ENCODE measurements around the gene SPATA4.
"Not testable (repeated sequence)": the region's sequence is repeated elsewhere in the genome, so short reads cannot be mapped to it uniquely, and the experiment has no call there.

Gene SPATA4

GRCh38 chr4:176212351-176212750 is 17.0 kb upstream of the SPATA4 start:
- H3K36me3 ChIP-seq (ENCODE audit: control insufficient read depth, insufficient read depth, low read length); H3K9me3 ChIP-seq (ENCODE audit: control insufficient read depth, low read length); H3K27me3 ChIP-seq (ENCODE audit: control insufficient read depth, insufficient read depth, low read length); H3K4me3 ChIP-seq (ENCODE audit: low read length); H3K9ac ChIP-seq (ENCODE audit: low read length); H3K4me1 ChIP-seq (ENCODE audit: control insufficient read depth, insufficient read depth, low read length): not testable (repeated sequence)

DNA sequence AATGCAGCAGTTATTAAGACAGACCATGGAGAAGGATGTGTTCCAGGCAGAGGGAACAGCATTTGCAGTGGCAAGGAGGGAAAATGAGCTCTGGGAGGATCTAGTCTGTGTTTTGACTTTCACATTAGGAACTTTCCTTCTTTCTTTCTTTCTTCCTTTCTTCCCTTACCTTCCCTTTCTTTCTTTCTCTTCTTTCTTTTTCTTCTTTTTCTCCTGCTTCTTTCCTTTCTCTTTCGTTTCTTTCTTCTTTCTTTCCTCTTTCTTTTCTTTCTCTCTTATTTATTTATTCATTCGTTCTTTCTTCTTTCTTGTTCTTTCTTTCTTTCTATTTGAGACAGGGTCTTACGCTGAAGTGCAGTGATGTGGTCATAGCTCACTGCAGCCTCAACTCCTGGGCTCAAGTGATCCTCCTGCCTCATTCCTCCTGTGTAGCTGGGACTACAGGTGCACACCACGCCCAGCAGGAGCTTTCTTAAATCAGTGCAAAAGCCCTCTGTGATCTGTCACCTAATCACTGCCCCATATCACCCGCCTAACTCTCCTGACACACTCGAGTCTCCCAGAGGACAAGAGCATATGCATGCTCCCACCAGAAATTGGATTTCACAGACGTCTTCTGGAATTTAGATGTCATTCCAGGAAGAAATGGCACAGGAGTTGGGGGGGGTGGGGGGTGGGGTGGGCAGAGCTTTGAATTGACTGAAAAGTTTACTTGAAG is 15.4 kb upstream of the SPATA4 start:
- H3K4me3 ChIP-seq (ENCODE audit: low read length) = no peak overlapping the region
- H3K4me1 ChIP-seq (ENCODE audit: control insufficient read depth, insufficient read depth, low read length) = no peaks in the 10 kb centered on the region
- H3K27me3 ChIP-seq (ENCODE audit: control insufficient read depth, insufficient read depth, low read length) = no peaks in the 10 kb centered on the region
- H3K9ac ChIP-seq (ENCODE audit: low read length) = no peak overlapping the region
- H3K36me3 ChIP-seq (ENCODE audit: control insufficient read depth, insufficient read depth, low read length) = no peaks in the 10 kb centered on the region
- no peaks in the 10 kb centered on the region for H3K9me3 ChIP-seq (ENCODE audit: control insufficient read depth, low read length)

DNA sequence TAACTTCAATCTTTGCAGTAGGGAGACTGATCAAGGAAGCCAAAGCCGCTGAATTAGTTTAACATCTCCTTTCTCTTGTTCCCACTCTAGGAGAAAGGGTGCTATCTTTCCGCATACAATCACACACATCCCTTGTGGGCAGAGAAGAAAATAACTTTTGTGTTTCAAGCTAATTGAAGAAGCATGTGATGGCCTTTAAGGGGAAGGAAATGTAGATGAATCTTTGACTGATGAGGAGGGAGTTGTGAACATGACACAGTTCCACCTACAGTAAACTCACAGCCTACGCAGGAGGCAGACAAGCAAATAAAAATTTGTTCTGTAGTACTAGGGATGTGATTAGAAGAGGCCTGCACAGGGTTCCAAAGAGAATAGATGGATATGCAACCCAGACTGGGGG is 14.7 kb upstream of the SPATA4 start:
- Histone ChIP-seq H3K36me3 (ENCODE audit: control insufficient read depth, insufficient read depth, low read length) (no peaks in the 10 kb centered on the region), H3K9ac (ENCODE audit: low read length) (no peak overlapping the region), H3K27me3 (ENCODE audit: control insufficient read depth, insufficient read depth, low read length) (no peaks in the 10 kb centered on the region), H3K9me3 (ENCODE audit: control insufficient read depth, low read length) (no peaks in the 10 kb centered on the region), H3K4me3 (ENCODE audit: low read length) (no peak overlapping the region), H3K4me1 (ENCODE audit: control insufficient read depth, insufficient read depth, low read length) (no peaks in the 10 kb centered on the region)

DNA sequence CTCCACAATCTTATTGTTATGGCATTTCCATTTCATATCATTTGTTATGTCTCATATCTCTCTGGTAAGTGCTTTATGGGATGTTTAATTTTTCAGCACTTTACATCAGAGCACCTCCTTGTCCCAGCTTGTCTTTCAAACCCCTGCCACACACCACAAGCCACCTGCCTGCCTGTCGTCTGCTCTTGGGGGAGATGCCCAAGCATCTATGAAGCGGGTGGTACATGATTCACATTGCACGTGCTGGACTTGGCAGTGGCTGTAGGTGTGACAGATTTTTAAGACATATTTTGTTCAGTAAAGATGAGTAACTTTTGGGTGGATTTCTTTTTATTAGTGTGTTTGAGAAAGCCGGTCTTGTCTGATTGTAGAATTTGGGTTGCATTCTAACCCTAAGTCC is 14.2 kb upstream of the SPATA4 start:
- Histone ChIP-seq H3K4me1 (ENCODE audit: control insufficient read depth, insufficient read depth, low read length) (no peaks in the 10 kb centered on the region), H3K36me3 (ENCODE audit: control insufficient read depth, insufficient read depth, low read length) (no peaks in the 10 kb centered on the region), H3K9ac (ENCODE audit: low read length) (no peak overlapping the region), H3K27me3 (ENCODE audit: control insufficient read depth, insufficient read depth, low read length) (no peaks in the 10 kb centered on the region), H3K9me3 (ENCODE audit: control insufficient read depth, low read length) (no peaks in the 10 kb centered on the region), H3K4me3 (ENCODE audit: low read length) (no peak overlapping the region)

DNA sequence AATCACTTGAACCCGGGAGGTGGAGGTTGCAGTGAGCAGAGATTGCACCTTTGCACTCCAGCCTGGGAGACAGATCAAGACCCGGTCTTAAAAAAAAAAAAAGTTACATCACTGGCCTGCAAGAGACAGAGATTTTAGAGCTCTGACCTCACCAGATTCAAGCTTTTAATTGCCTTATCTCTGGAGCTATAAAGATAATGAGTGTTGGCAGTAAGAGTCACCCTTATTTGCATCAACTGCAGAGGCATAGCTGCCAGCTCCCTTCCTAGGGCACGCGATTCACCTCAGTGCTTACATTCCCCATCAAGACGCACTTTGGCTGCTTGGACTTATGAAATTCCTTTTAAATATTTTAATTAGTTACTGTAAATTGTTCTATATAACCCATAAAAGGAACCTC is 12.5 kb upstream of the SPATA4 start:
- no peak overlapping the region for H3K9ac ChIP-seq (ENCODE audit: low read length)
- H3K4me3 ChIP-seq (ENCODE audit: low read length) = no peak overlapping the region

GRCh38 chr4:176205299-176205698 is 9.9 kb upstream of the SPATA4 start:
- Histone ChIP-seq H3K36me3 (ENCODE audit: control insufficient read depth, insufficient read depth, low read length) (no peaks in the 10 kb centered on the region), H3K27me3 (ENCODE audit: control insufficient read depth, insufficient read depth, low read length) (no peaks in the 10 kb centered on the region), H3K9ac (ENCODE audit: low read length) (no peak overlapping the region), H3K4me1 (ENCODE audit: control insufficient read depth, insufficient read depth, low read length) (no peaks in the 10 kb centered on the region), H3K4me3 (ENCODE audit: low read length) (no peak overlapping the region), H3K9me3 (ENCODE audit: control insufficient read depth, low read length) (no peaks in the 10 kb centered on the region)

More for the DNA sequence above, 12.5 kb upstream of the SPATA4 start:
- Histone ChIP-seq H3K36me3 (ENCODE audit: control insufficient read depth, insufficient read depth, low read length) (no peaks in the 10 kb centered on the region), H3K9me3 (ENCODE audit: control insufficient read depth, low read length) (no peaks in the 10 kb centered on the region), H3K4me1 (ENCODE audit: control insufficient read depth, insufficient read depth, low read length) (no peaks in the 10 kb centered on the region), H3K27me3 (ENCODE audit: control insufficient read depth, insufficient read depth, low read length) (no peaks in the 10 kb centered on the region)

GRCh38 chr4:176198316-176198903 is 3.0 kb upstream of the SPATA4 start:
- Histone ChIP-seq H3K9ac (ENCODE audit: low read length) (no peak overlapping the region), H3K4me3 (ENCODE audit: low read length) (no peak overlapping the region), H3K36me3 (ENCODE audit: control insufficient read depth, insufficient read depth, low read length) (no peaks in the 10 kb centered on the region), H3K9me3 (ENCODE audit: control insufficient read depth, low read length) (no peaks in the 10 kb centered on the region), H3K4me1 (ENCODE audit: control insufficient read depth, insufficient read depth, low read length) (peaks cover 20% of the 10 kb centered on the region), H3K27me3 (ENCODE audit: control insufficient read depth, insufficient read depth, low read length) (no peaks in the 10 kb centered on the region)

GRCh38 chr4:176193938-176194337 is 1.4 kb downstream of the SPATA4 start:
- Histone ChIP-seq H3K27me3 (ENCODE audit: control insufficient read depth, insufficient read depth, low read length) (no peaks in the 10 kb centered on the region), H3K9ac (ENCODE audit: low read length) (no peak overlapping the region), H3K4me1 (ENCODE audit: control insufficient read depth, insufficient read depth, low read length) (peaks cover 20% of the 10 kb centered on the region), H3K9me3 (ENCODE audit: control insufficient read depth, low read length) (no peaks in the 10 kb centered on the region), H3K36me3 (ENCODE audit: control insufficient read depth, insufficient read depth, low read length) (no peaks in the 10 kb centered on the region), H3K4me3 (ENCODE audit: low read length) (no peak overlapping the region)

- Histone ChIP-seq H3K4me3 (ENCODE audit: low read length) (no peak overlapping the region), H3K9me3 (ENCODE audit: control insufficient read depth, low read length) (no peaks in the 10 kb centered on the region), H3K4me1 (ENCODE audit: control insufficient read depth, insufficient read depth, low read length) (peaks cover 12% of the 10 kb centered on the region), H3K27me3 (ENCODE audit: control insufficient read depth, insufficient read depth, low read length) (no peaks in the 10 kb centered on the region), H3K9ac (ENCODE audit: low read length) (no peak overlapping the region), H3K36me3 (ENCODE audit: control insufficient read depth, insufficient read depth, low read length) (no peaks in the 10 kb centered on the region)
These were observed 2.3 kb downstream of the SPATA4 start for GRCh38 chr4:176193126-176193525.

DNA sequence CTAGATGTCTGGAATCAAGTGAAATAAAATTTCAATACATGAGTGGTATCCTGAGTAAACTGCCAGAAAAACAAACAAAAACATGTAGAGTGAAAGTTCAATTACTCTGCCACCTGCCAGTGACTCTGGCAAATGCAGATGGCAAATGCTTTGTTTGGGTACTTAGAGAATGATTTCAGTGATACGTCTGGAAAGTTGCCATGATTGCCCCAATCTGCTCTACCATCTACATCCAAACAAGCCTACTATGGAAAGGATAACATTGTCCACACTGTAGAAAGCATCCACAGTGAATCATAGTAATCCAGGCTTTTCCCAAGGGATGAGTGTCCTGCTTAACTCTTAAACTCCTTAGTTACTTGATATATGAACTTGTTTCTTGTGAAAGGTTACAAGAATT is 3.4 kb downstream of the SPATA4 start:
- H3K27me3 ChIP-seq (ENCODE audit: control insufficient read depth, insufficient read depth, low read length) = no peaks in the 10 kb centered on the region
- H3K4me3 ChIP-seq (ENCODE audit: low read length) = no peak overlapping the region
- no peak overlapping the region for H3K9ac ChIP-seq (ENCODE audit: low read length)
- peaks cover 10% of the 10 kb centered on the region for H3K4me1 ChIP-seq (ENCODE audit: control insufficient read depth, insufficient read depth, low read length)
- H3K36me3 ChIP-seq (ENCODE audit: control insufficient read depth, insufficient read depth, low read length) = no peaks in the 10 kb centered on the region
- H3K9me3 ChIP-seq (ENCODE audit: control insufficient read depth, low read length) = no peaks in the 10 kb centered on the region

- H3K27me3 ChIP-seq (ENCODE audit: control insufficient read depth, insufficient read depth, low read length) = no peaks in the 10 kb centered on the region
- no peaks in the 10 kb centered on the region for H3K36me3 ChIP-seq (ENCODE audit: control insufficient read depth, insufficient read depth, low read length)
- no peaks in the 10 kb centered on the region for H3K9me3 ChIP-seq (ENCODE audit: control insufficient read depth, low read length)
- H3K4me3 ChIP-seq (ENCODE audit: low read length) = no peak overlapping the region
- H3K4me1 ChIP-seq (ENCODE audit: control insufficient read depth, insufficient read depth, low read length) = peaks cover 4% of the 10 kb centered on the region
- no peak overlapping the region for H3K9ac ChIP-seq (ENCODE audit: low read length)
These were observed 5.2 kb downstream of the SPATA4 start for GRCh38 chr4:176189891-176190795.

DNA sequence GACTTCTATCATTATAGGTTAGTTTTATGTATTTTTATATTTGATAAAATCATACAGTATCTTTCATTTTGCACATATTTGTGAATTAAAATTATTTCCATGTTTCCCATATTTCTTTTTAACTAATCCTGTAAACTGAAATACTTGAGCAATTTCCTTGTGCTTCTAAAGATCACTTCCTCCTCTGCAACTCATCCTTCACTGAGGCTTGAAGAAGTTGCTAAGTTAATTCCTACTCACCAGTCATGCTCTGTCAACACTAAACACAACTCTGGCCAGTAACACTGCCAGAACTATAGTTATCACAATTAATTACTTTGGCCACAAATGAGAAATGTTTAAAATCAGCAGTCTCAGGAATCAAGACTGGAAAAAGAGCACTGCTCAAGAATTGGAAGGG is 6.7 kb downstream of the SPATA4 start:
- H3K4me3 ChIP-seq (ENCODE audit: low read length) = no peak overlapping the region

More for the DNA sequence above, 6.7 kb downstream of the SPATA4 start:
- Histone ChIP-seq H3K9me3 (ENCODE audit: control insufficient read depth, low read length) (no peaks in the 10 kb centered on the region), H3K36me3 (ENCODE audit: control insufficient read depth, insufficient read depth, low read length) (no peaks in the 10 kb centered on the region), H3K4me1 (ENCODE audit: control insufficient read depth, insufficient read depth, low read length) (no peaks in the 10 kb centered on the region), H3K27me3 (ENCODE audit: control insufficient read depth, insufficient read depth, low read length) (no peaks in the 10 kb centered on the region), H3K9ac (ENCODE audit: low read length) (no peak overlapping the region)

Data from mucosa of stomach (tissue), 1 donor.